EH (cell line): ENCODE data around the gene CABCOCO1.

Experiments
- DNase-seq: peaks from one replicate; pipeline ENCODE4 v3.0.0-alpha.2; 2015; ENCODE audit warnings: low read depth

Gene CABCOCO1

DNA sequence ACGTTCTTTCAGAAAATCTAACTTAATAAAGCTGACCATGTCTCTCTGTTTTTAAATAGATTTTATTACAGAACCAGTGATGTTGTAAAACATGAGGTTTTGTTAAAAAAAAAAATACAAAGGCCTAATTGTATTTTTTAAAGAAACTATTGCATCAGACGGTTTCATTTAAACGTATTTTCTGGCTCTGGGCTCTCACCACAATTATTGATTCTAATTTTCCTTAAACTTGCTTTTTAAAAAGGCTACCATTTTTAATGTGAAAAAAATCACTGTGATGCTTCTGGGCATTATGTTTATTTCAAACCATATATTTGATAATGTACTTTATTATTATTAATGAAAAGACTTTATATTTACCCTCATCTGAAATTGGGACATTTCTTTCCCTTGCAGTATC lies 94.3 kb downstream of the CABCOCO1 start:
- DNase-seq = no peak

- peak; percentile 77 for DNase-seq
Observed at GRCh38 chr10:61757525-61758397, 95.0 kb downstream of the CABCOCO1 start.

- DNase-seq = peak; percentile 86
Observed at GRCh38 chr10:61758433-61758832, 95.7 kb downstream of the CABCOCO1 start.

GRCh38 chr10:61759751-61760150 lies 97.0 kb downstream of the CABCOCO1 start:
- no peak for DNase-seq

DNA sequence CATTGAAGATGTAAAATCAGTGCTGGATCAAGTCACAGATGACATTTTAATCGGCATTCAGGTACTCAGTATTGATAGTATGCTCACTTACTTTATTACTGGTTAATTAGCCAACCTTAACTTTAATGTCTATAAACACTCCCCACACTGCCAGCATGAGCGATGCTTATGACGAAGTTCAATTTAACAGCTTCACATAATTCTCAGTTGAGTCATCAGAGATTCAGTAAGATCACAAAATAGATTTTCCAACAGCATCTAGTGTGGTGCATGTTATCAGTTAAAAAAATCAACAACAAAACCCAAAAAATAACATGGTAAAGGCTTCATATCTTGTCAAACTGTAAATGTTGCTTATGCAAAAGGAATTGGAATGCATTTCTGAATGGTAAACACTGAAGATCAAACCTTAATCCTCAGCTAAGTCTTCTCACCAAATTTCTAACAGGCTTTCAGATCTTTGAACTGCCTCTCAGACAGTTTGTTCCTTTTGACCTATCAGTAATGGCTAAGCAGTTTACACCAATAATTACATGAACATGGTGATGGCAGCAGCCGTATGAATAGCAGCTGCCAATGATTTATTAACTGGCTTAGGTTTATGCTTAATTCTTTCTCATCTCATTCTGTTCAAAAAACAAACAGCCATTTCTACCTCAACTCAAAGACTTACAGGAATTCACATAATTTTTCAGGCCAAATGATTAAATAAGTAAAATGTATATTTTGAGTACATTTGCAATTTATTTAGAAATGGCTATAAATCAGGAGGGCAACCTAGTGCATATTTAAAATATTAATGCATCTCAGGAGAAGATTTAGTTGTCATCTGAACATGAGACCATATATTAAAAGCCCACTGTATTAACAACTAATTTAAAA lies 98.5 kb downstream of the CABCOCO1 start:
- DNase-seq = peak; percentile 93

DNA sequence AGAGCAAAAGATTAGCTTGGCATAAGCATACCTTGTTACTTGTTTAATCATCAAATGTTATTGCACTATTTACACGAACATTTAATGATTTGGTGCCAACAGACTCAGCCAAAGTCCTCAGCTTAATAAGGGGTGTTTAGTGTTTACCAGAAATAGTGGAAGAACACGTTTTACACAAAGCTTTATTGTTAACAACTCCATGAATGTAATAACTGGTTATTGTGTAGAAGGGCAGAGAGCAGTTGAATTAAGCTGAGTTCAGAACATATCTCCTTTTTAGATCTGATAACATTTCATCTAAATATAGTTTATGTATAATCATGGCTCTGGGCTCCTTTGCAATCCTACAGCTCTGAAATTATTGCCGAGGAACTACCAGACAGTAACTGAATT lies 99.1 kb downstream of the CABCOCO1 start:
- DNase-seq = no peak

GRCh38 chr10:61763778-61764177 lies 101.0 kb downstream of the CABCOCO1 start:
- peak; percentile 22 for DNase-seq

DNA sequence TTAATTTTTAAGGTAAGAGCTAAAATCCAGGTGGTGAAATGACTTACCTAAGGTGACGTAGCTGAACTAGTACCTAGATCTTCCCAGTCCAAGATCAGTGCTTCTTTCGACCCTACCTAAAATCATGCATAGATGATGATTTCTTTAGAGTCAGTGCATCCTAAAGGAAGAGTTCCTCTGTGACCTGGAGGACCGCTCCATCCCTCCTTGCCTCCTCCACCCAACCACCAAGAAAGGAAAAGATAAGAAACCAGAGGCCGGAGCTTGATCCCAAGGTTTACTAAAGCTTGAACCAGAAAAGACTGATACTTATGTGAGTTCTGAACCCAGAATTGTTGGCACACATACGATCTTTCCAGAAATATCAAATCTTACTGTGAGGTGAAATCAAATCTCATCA lies 101.8 kb downstream of the CABCOCO1 start:
- no peak for DNase-seq

GRCh38 chr10:61765176-61766087 lies 102.7 kb downstream of the CABCOCO1 start:
- DNase-seq = no peak

GRCh38 chr10:61766927-61767326 lies 104.2 kb downstream of the CABCOCO1 start:
- DNase-seq = no peak

- no peak for DNase-seq
Observed at GRCh38 chr10:61774031-61774430, 111.3 kb downstream of the CABCOCO1 start.

- no peak for DNase-seq
Observed at GRCh38 chr10:61775111-61775510, 112.4 kb downstream of the CABCOCO1 start.

GRCh38 chr10:61776615-61777266 lies 114.0 kb downstream of the CABCOCO1 start:
- DNase-seq = no peak

GRCh38 chr10:61778137-61778536 lies 115.4 kb downstream of the CABCOCO1 start:
- no peak for DNase-seq

DNA sequence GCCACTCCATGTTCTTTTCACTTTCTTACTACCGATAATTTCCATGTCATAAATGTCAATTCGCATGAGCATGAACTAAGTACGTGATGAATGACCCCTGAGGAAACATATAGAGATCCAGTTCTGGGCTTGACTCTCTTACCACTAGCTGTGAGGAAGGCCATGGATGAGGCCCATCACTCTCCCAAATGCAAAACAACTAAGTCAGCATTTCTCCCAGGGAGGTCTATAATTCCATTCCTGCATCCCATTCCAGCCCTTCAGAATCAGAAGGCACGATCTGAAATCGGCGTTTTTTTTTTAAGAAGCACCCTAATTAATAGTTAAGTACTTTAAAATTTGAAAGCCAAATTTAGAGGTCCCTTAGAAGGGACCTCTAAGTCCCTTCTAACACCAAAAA lies 116.5 kb downstream of the CABCOCO1 start:
- DNase-seq = no peak

GRCh38 chr10:61779950-61780659 lies 117.4 kb downstream of the CABCOCO1 start:
- peak; percentile 93 for DNase-seq

GRCh38 chr10:61780732-61781131 lies 118.0 kb downstream of the CABCOCO1 start:
- DNase-seq = no peak

DNA sequence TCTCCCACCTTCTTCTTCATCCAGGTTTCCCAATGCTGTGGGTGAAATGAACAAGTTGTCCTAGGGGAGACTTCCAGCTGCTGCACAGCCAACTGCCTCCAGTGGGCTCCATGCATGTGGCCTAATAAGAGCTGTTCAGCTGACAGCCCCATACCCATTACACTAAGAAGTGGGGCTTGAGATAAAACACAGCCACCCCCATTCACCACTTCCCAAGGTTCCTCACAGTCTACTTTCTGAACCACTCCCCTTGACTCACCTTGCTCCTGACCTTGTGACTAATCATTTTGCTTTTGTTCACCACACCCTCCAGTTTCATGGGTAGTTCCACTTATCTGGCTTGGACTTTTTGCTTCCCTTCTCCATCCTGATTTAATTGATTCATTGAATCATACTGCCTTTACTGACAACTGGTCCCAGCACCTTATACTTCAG lies 119.3 kb downstream of the CABCOCO1 start:
- DNase-seq = no peak

DNA sequence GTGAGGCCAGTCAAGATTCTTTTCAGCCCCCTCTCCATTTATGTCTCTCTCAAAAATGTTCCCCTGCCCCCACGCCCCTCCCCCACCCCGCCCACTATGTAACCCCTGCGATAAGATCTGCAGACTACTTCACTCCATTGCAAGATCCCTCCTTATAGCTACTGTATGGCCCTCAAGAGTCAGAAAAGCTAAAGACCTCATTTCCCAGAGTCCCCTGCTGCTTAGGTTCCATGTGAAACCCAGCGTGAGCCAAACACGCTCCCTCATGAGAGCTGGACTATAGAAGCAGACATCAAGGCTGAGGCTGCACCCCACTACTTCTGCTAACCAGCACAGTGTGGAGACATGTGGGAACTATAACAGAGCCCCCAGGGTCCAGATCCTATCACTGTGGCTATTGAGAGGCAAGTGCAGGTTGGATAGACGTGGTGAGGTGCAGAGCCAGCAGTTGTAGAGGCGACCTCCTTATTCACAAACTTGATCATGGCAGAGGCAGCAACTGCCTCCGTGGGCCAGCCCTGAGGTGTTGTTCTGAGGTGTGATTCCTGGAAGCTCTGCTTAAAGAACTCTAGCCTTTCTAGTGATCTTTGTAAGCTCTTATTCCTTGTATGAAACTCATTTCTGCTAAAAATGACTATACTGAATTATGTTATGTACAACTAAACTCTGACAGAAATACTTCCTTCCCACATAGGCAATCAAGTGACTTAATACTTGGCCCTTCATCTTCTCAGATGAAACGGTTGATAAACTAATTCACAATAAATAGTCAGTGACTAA lies 121.8 kb downstream of the CABCOCO1 start:
- peak; percentile 51 for DNase-seq
